HG03571 (cell line): ENCODE data around the gene ENAH.
"Not testable (repeated sequence)": the region's sequence is repeated elsewhere in the genome, so short reads cannot be mapped to it uniquely, and the experiment has no call there.

Experiments
- ATAC-seq: cut with Tn5 transposase; IDR thresholded peaks from one replicate; pipeline ENCODE4 v1.9.1; 2021; ENCODE audit not compliant: unreplicated experiment

ENAH gene

GRCh38 chr1:225652729-225653462 lies at the start of gene ENAH:
Gene ENAH (minus strand): TSS chr1:225653123. CDS start chr1:225652690, 433 bp downstream.
- ATAC-seq, result peak; percentile 50

GRCh38 chr1:225700889-225701465 lies 48.1 kb upstream of the ENAH start:
- ATAC-seq, result no peak

GRCh38 chr1:225700164-225700821 lies 47.4 kb upstream of the ENAH start:
- ATAC-seq, result no peak

GRCh38 chr1:225699336-225699735 lies 46.4 kb upstream of the ENAH start:
- no peak for ATAC-seq

- not testable (repeated sequence) for ATAC-seq
Observed at GRCh38 chr1:225698194-225698593, 45.3 kb upstream of the ENAH start.

- ATAC-seq, result no peak
Observed at GRCh38 chr1:225697428-225697827, 44.5 kb upstream of the ENAH start.

- ATAC-seq, result no peak
Observed at GRCh38 chr1:225695578-225696337, 42.8 kb upstream of the ENAH start.

GRCh38 chr1:225694151-225694603 lies 41.3 kb upstream of the ENAH start:
- no peak for ATAC-seq

- ATAC-seq, result not testable (repeated sequence)
Observed at GRCh38 chr1:225693697-225694096, 40.8 kb upstream of the ENAH start.

- ATAC-seq, result no peak
Observed at GRCh38 chr1:225693085-225693696, 40.3 kb upstream of the ENAH start.

- ATAC-seq, result no peak
Observed at GRCh38 chr1:225692517-225692879, 39.6 kb upstream of the ENAH start.

GRCh38 chr1:225691861-225692516 lies 39.1 kb upstream of the ENAH start:
- ATAC-seq, result no peak

GRCh38 chr1:225691377-225691776 lies 38.5 kb upstream of the ENAH start:
- no peak for ATAC-seq

- no peak for ATAC-seq
Observed at GRCh38 chr1:225689882-225690459, 37.0 kb upstream of the ENAH start.

GRCh38 chr1:225688345-225688744 lies 35.4 kb upstream of the ENAH start:
- ATAC-seq, result no peak

GRCh38 chr1:225685476-225686176 lies 32.7 kb upstream of the ENAH start:
- ATAC-seq, result no peak

- no peak for ATAC-seq
Observed at GRCh38 chr1:225684741-225685140, 31.8 kb upstream of the ENAH start.

- ATAC-seq, result no peak
Observed at GRCh38 chr1:225681231-225681630, 28.3 kb upstream of the ENAH start.

GRCh38 chr1:225678545-225678944 lies 25.6 kb upstream of the ENAH start:
- no peak for ATAC-seq
